Omental fat pad (tissue), 4 donors: ENCODE data around the gene SLC4A5. TPM values are rescaled to one million over a fixed set of nuclear protein-coding genes. Genes with fewer than 3 reads are reported as not detected.
A peak's percentile ranks its signal among the peaks of the same experiment; 100 is the strongest.

ENCODE experiments used
- ATAC-seq: fragments of 150-250 bp; one replicate; pipeline ENCODE4 v1.9.1; 2016; ENCODE audit warnings: mild to moderate bottlenecking, moderate library complexity; ENCODE audit not compliant: low FRiP score
- DNase-seq: peaks from one replicate; pipeline ENCODE4 v3.0.0-alpha.2; 2019; ENCODE audit warnings: low spot score
- total RNA-seq, 4 donors: library from RNA; depleted of rRNA; stranded (reverse); fragments of >200 nt; gene quantifications; one replicate each; pipeline ENCODE4 v1.1.0, GENCODE V29; 2016
- TF ChIP-seq, protein P1 (sequence below), 3 donors: fragments of 450-650 bp; IDR thresholded peaks; one replicate each; pipeline ENCODE4 v1.5.1; 2016 to 2017; ENCODE audit warnings: antibody characterized with exemption in 3 of 3, mild to moderate bottlenecking in 3 of 3, moderate library complexity in 2 of 3

Gene SLC4A5
- total RNA-seq, 4 donors from 2014 or later, result 1.2 to 3.0 (median 1.6) TPM

DNA sequence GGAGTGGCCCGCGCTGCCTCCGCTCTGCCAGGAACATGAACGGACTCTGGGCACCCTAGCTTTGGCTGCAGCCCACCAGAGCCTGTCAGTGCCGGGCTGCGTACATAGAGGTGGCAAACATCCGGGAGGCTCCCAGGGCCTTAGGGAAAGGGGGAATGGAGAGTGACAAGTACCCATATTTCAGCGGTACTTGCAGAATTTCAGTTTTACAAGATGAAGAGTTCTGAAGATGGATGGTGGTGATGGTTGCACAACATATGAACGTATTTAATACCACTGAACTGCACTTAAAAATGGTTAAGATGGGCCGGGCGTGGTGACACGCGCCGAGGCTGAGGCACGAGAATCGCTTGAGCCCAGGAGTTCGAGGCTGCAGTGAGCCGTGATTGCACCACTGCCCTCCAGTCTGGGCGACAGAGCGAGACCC lies 143.9 kb downstream of the SLC4A5 start:
- TF ChIP-seq, protein P1, sequence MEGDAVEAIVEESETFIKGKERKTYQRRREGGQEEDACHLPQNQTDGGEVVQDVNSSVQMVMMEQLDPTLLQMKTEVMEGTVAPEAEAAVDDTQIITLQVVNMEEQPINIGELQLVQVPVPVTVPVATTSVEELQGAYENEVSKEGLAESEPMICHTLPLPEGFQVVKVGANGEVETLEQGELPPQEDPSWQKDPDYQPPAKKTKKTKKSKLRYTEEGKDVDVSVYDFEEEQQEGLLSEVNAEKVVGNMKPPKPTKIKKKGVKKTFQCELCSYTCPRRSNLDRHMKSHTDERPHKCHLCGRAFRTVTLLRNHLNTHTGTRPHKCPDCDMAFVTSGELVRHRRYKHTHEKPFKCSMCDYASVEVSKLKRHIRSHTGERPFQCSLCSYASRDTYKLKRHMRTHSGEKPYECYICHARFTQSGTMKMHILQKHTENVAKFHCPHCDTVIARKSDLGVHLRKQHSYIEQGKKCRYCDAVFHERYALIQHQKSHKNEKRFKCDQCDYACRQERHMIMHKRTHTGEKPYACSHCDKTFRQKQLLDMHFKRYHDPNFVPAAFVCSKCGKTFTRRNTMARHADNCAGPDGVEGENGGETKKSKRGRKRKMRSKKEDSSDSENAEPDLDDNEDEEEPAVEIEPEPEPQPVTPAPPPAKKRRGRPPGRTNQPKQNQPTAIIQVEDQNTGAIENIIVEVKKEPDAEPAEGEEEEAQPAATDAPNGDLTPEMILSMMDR (IDR thresholded peaks at IDR 0.05), result no peak
- peak; percentile 5 for ATAC-seq
- DNase-seq, result no peak

DNA sequence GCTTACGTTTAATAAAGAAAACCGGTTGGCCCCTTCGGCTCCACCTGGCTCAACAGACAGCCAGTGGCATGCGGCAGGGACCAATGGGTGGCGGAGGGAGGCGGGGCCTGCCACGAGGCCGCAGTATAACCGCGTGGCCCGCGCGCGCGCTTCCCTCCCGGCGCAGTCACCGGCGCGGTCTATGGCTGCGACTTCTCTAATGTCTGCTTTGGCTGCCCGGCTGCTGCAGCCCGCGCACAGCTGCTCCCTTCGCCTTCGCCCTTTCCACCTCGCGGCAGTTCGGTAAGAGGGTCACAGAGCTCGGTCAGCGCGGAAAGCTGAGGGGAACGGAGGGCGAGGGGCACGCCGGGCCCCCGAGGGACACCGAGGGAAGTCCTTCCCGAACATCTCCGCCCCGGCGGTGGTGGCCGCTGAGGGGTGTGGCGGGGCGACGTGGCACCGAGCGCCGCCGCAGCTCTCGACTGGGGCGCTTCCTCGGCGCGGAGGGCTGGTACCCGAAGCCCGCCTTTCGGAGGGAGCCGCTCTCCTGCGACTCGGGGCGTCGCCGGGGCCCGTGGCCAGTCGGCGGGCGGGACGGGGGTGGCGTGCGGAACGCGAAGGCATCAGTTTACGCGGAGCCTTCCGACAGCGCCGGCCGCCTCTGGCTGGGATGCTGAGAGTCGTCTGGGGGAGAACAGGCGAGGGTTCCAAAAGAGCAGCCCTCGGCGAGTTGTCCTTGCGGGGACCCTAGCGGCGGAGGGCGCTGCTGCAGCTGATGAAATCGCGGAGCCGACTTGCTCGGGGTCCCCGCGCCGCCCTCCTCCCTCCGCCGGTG lies 144.5 kb downstream of the SLC4A5 start, which contains the start of gene MTHFD2:
Gene MTHFD2 (plus strand): TSS at position 155 of the 814 bp plus-strand sequence. CDS start 27 bp downstream, at position 182.
- peak; percentile 72 for DNase-seq
- ATAC-seq, result peak; percentile 96
- TF ChIP-seq, protein P1 (IDR thresholded peaks at IDR 0.05), result peak in 2 of 3 donors; percentile 85 to 92

DNA sequence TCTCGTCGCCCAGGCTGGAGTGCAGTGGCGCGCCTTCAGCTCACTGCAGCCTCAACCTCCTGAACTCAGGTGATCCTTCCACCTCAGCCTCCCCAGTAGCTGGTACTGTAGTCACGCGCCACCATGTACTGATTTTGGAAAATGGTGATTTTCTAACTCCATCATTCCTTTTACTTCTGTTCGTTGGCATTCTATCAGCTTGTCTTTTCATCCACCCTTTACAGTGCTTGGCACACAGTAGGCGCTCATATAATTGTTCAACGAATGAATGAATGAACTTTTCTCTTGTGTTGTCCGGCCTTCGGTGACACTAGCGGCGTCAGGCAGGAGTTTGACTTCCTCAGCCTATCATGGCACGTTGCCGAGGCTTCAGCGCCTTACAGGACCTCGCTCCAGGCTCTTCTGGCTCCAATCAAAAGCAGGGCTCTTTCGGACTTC lies 145.2 kb downstream of the SLC4A5 start:
- TF ChIP-seq, protein P1 (IDR thresholded peaks at IDR 0.05), result no peak
- ATAC-seq, result no peak
- DNase-seq, result no peak

DNA sequence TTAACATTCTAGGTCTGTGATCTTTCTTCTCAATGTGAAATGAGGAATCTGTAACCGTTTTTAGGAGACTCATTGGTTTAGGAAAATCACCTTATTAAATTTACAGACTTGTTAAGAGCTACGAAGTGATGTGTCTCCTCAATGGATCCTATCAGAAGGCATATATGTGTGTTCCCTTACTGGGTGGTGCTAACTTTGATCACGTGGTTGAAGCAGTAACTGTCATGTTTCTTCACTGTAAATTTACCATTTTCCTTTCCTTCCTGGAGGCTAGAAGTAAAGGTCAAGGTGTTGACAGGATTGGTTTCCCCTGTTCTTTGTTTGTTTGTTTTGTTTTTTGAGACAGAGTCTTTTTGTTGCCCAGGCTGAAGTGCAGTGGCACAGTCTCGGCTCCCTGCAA lies 146.2 kb downstream of the SLC4A5 start:
- TF ChIP-seq, protein P1 (IDR thresholded peaks at IDR 0.05), result no peak
- DNase-seq, result no peak
- no peak for ATAC-seq

DNA sequence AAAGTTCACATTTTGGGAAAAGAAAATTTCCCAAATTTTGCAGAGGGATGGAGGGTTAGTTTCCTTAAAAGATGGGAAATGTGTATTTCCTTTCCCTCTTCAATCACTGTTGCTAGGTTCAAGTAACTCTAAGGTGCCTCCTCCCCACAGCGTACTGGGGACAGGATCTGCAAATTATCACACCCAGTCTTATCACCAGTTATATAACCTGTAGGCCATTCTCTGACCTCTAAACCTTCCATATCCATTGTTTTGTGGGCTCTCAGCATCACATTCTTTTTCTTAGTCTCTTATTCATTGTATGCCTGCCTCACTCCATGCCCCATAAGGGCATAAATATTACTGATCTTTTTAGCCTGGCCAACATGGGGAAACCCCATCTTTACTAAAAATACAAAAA lies 148.4 kb downstream of the SLC4A5 start:
- DNase-seq (no peak), ATAC-seq (no peak)
- TF ChIP-seq, protein P1 (IDR thresholded peaks at IDR 0.05), result no peak

DNA sequence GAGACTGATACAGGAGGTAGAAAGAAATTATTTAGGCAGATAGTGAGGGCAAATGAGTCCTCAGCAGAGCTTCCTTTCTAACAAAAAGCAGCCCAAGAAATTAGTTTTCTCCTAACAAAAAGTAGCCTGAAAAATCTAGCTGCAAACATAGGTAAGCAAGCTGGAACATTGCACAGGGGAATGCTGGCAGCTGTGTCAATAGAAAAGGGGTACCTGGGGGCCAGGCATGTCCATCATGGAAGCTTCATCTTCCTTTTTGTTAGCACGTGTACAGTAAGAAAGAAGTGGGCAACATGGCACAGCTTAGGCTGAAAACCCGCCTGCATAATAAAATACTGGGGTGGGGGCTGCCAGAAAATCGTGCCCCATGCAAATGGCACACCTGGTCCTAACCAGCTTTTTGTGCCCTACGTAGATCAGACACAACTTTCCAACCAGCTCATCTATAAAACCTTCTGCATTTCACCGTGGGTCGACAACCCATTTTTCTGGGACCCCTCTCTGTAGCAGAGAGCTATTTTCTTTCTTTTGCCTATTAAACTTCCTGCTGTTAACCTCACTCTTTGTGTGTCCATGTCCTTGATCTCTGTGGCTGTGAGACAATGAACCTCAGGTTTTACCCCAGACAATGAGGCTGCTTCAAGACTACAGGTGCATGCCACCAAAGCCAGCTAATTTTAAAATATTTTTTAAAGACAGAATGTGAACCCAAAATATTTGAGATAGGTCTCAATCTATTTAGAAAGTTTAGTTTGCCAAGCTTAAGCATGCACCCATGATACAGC lies 151.4 kb downstream of the SLC4A5 start:
- TF ChIP-seq, protein P1 (IDR thresholded peaks at IDR 0.05), result no peak
- ATAC-seq (no peak), DNase-seq (no peak)
